ENCODE results near the gene PCDH9.

PCDH9 gene

GRCh38 chr13:67084066-67084465 lies 146.1 kb downstream of the PCDH9 start:
- no peak for DNase-seq (ENCODE audit: low spot score)

GRCh38 chr13:67083519-67083918 lies 146.6 kb downstream of the PCDH9 start:
- DNase-seq (ENCODE audit: low spot score), result no peak

GRCh38 chr13:67080351-67080750 lies 149.8 kb downstream of the PCDH9 start:
- no peak for DNase-seq (ENCODE audit: low spot score)

- DNase-seq (ENCODE audit: low spot score), result no peak
Measured at GRCh38 chr13:67078062-67078461, 152.1 kb downstream of the PCDH9 start.

GRCh38 chr13:67077132-67077531 lies 153.0 kb downstream of the PCDH9 start:
- no peak for DNase-seq (ENCODE audit: low spot score)

- DNase-seq (ENCODE audit: low spot score), result no peak
Measured at GRCh38 chr13:67076378-67076777, 153.8 kb downstream of the PCDH9 start.

- no peak for DNase-seq (ENCODE audit: low spot score)
Measured at GRCh38 chr13:67075239-67075638, 154.9 kb downstream of the PCDH9 start.

GRCh38 chr13:67071918-67072598 lies 158.1 kb downstream of the PCDH9 start:
- DNase-seq (ENCODE audit: low spot score), result no peak

GRCh38 chr13:67070306-67070705 lies 159.8 kb downstream of the PCDH9 start:
- no peak for DNase-seq (ENCODE audit: low spot score)

GRCh38 chr13:67069117-67069767 lies 160.9 kb downstream of the PCDH9 start:
- no peak for DNase-seq (ENCODE audit: low spot score)

GRCh38 chr13:67064920-67065319 lies 165.2 kb downstream of the PCDH9 start:
- DNase-seq (ENCODE audit: low spot score), result no peak

GRCh38 chr13:67063036-67063435 lies 167.1 kb downstream of the PCDH9 start:
- no peak for DNase-seq (ENCODE audit: low spot score)

GRCh38 chr13:67062160-67062559 lies 168.0 kb downstream of the PCDH9 start:
- no peak for DNase-seq (ENCODE audit: low spot score)

- no peak for DNase-seq (ENCODE audit: low spot score)
Measured at GRCh38 chr13:67061750-67062149, 168.4 kb downstream of the PCDH9 start.

GRCh38 chr13:67052550-67053490 lies 177.3 kb downstream of the PCDH9 start:
- DNase-seq (ENCODE audit: low spot score), result no peak

- no peak for DNase-seq (ENCODE audit: low spot score)
Measured at GRCh38 chr13:67049744-67050143, 180.4 kb downstream of the PCDH9 start.

- DNase-seq (ENCODE audit: low spot score), result no peak
Measured at GRCh38 chr13:67048821-67049150, 181.3 kb downstream of the PCDH9 start.

GRCh38 chr13:67048084-67048820 lies 181.9 kb downstream of the PCDH9 start:
- no peak for DNase-seq (ENCODE audit: low spot score)

GRCh38 chr13:67045357-67045756 lies 184.8 kb downstream of the PCDH9 start:
- DNase-seq (ENCODE audit: low spot score), result no peak

- DNase-seq (ENCODE audit: low spot score), result no peak
Measured at GRCh38 chr13:67043901-67044300, 186.2 kb downstream of the PCDH9 start.

GRCh38 chr13:67042556-67042955 lies 187.6 kb downstream of the PCDH9 start:
- no peak for DNase-seq (ENCODE audit: low spot score)
